Measurements from ENCODE around the gene TST.

DNA sequence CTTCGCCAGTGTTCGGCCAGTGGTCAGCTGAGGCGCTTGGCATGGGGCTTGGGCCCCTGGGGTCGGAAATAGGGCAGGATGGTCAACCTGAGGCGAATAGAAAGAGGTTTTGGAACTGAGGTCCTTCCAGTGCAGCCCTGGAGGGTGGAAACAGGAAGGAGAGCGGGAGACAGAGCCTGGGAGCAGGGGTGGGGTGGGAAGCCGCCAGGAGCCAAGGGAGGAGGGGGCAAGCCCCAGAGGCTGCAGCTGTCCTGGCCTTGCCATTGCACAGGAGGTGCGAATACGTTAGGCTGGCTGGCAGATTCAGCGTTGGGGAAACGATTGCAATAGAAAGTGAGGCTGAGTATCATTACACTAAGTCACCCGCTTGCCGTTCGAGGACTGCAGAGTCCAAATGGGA lies 18.4 kb upstream of the TST start:
- TF ChIP-seq POLR2A (IDR thresholded peaks at IDR 0.05; ENCODE audit: low read length) (no peak), GATA1 (IDR thresholded peaks at IDR 0.05; ENCODE audit: low read depth, low read length) (no peak)
